GM18499 (cell line): Measurements from ENCODE around the gene AQP11.
A peak's percentile ranks its signal among the peaks of the same experiment; 100 is the strongest.
"Not testable (repeated sequence)": the region's sequence is repeated elsewhere in the genome, so short reads cannot be mapped to it uniquely, and the experiment has no call there.

ENCODE experiments used
- ATAC-seq: cut with Tn5 transposase; IDR thresholded peaks from one replicate; pipeline ENCODE4 v1.9.1; 2021; ENCODE audit warnings: moderate number of reproducible peaks; ENCODE audit not compliant: insufficient read depth, unreplicated experiment

The AQP11 gene

GRCh38 chr11:77590194-77590782 is 535 bp downstream of the AQP11 start:
- no peak for ATAC-seq

DNA sequence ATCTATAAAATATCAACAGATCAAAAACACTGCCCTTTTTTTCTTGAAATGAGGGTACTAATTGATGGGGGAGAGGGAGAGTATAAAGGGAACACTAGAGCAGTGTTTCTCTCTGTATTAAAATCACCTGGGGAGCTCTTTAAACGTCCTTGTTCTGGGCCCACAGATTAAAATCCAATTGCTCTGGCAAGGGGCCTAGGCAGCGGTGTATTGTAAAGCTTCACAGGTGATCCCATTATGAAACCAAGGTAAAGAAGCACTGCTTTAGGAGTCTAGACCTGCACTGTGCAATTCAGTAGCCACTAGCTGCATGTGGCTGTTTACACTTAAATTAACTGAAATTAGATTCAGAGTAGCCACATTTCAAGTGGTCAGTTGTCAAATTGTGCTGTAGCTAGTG is 3.0 kb downstream of the AQP11 start:
- ATAC-seq: no peak

DNA sequence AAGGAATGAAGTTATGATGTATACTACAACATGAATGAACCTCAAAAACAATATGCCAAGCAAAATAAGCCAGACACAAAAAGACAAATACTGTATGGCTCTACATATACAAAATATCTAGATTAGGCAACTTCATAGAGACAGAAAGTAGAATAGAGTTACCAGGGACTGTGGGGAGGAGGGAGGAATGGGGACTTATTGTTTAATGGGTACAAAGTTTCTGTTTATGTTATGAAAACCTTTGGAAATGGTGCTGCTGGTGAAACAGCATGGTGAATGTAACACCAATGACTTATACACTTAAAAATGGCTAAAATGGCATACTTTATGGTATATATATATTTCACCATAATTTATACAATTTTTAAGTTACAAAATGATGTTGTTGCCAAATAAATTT is 4.1 kb downstream of the AQP11 start:
- ATAC-seq: no peak

DNA sequence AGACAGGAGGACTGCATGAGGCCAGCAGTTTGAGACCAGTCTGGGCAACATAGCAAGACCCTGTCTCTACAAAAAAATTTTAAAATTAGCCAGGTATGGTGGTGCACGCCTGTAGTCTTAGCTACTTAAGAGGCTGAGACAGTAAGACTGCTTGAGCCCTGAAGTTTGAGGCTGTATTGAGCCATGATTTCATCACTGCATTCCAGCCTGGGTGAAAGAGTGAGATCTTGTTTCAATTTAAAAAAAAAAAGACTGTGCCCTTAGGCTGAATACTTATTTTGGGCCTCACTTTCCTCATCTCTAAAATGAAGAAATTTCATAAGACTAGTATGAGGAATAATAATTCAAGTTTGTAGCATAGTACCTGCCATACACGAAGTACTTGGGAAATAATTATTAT is 6.9 kb downstream of the AQP11 start:
- ATAC-seq: no peak

DNA sequence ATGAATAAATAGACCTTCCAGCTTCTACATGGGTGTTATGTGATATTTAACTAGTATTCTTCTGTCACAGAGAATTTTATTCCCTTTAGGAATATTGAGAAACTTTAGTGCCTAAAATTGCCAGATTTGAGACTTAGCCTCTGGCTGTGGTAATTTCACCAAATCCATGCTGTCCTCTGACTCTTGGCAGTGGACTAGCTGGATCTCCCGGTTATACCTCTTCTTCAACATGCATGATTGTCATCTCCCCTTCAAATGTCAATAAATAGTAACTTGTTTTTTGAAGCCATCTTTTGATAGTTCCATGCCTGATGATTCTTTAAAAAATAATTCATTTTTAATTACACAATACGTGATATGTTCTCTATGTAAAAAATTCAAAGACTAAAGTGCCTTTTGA is 8.4 kb downstream of the AQP11 start:
- no peak for ATAC-seq

DNA sequence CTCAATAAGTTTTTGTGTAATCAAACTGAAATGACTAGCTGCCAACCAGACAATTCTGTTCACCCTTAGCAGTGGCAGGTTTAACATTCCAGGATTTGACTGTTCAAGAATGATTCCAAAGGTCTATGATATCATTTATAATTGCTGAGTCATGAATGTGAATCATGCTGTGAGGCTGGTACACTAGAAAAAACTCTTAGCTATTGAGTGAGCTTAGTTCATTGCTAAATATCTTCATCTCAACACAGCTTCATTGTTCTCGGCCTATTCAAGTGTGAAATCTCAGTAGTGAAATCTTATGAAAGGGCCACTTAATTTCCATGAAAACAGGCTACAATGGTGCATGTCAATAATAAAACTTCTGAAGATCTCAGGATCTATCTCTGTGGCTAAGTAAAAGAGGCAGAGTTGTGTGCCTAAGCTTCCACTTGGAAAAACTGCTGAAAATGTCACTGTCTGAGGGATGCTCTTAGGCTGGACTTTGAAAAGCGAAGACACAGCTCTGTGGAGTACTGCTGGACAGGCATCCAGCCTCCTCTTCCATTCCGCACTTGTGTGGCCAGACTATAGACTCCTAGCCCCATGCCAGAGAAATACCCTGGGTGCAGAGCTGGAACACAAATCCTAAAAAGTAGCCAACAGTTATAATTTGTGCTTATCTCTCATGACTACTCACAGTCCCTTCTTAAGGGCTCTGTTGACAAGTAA is 12.8 kb downstream of the AQP11 start:
- no peak for ATAC-seq

DNA sequence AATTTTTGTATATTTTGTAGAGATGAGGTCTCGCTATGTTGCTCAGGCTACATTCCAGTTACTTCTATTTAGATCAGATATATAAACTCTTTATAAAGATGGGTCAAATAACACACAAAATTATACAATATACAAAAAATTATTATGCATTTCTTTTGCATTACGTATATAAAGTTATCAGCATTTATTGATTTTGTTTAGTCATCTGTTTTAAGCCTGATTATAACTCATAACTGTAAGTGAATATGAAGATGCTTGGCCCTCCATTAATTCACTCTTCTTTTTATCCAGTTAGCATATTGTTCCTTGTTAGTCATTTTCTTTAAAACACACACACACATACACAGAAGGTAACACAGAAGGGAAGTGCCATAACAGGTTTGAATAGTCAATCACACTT is 14.5 kb downstream of the AQP11 start:
- ATAC-seq: no peak

DNA sequence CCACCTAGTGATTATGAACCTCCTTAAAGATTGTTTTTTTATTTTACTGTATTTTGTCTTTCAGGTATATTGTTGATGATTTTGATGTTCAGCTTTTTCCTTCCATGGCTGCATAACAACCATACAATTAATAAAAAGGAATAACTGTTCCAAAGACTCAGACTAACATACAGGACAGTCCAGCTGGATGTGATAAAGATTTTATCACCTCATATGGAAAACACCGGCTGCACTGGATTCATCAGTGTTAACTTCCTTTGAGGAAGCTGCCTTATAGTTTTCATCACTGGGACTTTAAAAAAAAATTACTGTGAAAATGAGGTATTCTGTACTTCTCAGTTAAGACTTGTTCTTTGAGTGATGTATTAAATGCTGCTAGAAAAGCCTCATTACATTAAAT is 19.5 kb downstream of the AQP11 start:
- ATAC-seq: no peak

DNA sequence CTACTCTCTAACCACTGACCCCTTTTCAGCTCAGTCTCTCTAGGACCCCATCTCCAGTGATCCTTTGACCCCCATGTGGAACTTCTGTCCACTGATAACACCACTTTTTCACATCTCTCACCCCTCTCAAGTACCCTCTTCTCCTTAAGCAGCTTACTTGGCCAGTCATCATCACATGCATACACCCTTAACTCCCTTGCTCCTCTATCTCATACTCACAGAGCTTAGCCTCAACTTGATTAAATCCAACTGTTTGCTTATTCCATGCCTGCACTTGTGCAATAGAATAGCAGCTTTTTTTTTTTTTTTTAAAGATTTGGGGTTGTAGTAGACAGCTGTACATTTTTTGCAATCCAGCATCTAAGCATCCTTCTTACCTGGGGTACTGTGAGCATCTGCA is 22.2 kb downstream of the AQP11 start:
- no peak for ATAC-seq

DNA sequence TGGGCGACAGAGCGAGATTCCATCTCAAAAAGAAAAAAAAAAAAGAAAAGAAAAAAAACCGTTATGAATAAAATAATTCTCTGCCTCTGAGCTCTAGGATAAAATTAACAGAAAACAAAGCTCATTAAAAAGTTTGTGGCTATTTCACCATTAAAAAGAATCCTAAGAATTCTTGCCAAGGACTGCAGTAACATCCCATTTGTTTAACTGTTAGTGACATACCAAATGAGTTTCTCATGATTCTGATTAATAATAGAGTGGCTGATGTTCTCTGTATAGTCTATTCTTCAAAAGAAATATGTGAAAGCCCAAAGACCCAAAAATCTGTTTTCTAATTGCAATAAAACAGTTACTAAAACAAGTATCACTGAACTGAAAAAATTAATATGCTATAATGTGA is 28.1 kb downstream of the AQP11 start:
- no peak for ATAC-seq

DNA sequence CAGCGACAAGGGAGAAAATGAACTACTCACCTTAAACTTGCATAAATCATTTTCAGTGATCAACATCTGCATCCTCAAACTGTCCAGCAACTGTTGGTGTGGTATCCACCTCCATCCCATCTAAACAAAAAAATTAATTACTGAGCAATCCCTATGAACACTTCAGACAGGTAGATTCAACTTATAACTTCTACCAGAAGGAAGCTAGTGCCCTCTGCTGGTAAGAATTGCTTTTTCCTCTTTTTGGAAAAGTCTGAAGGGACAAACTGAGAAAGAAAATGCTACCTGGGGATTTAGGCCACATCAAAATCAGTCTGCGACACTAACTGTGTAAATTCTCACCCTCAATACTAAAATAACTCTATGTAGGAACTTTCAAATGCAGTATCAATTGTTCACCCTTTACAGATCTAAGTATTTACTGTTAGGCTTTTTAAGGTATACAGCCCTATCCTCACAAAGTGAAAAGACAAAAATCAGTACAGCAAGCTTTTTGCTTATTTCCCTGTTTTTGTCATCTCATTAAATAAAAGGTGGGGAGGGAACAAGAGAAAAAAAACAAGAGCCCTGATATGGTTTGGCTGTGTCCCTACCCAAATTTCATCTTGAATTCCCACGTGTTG is 29.9 kb downstream of the AQP11 start:
- ATAC-seq: no peak

GRCh38 chr11:77630157-77630710 is 40.5 kb downstream of the AQP11 start:
- no peak for ATAC-seq

- ATAC-seq: not testable (repeated sequence)
These were observed 44.2 kb downstream of the AQP11 start for GRCh38 chr11:77633926-77634325.

GRCh38 chr11:77636731-77637344 is 47.1 kb downstream of the AQP11 start:
- no peak for ATAC-seq

- ATAC-seq: peak; percentile 88
These were observed 47.8 kb downstream of the AQP11 start, which contains the start of gene CLNS1A for GRCh38 chr11:77637345-77638165. CLNS1A (minus strand) TSS chr11:77637794; CDS start chr11:77637714, 80 bp downstream.

GRCh38 chr11:77642228-77642627 is 52.5 kb downstream of the AQP11 start:
- no peak for ATAC-seq

DNA sequence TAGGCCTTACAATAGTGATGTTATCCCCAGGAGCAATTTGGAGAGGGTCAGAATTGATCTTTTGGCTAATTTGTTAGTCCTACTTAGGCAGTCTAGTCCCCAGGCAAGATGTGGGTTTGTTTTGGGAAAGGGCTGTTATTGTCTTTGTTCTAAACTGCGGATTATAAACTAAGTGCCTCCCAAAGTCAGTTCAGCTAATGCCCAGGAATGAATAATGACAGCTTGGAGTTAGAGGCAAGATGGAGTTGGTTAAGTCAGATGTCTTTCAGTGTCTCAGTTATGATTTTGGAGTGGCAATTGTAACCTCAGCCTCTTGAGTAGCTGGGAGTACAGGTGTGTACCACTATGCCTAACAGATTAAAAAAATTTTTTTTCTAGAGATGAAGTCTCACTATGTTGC is 55.1 kb downstream of the AQP11 start:
- ATAC-seq: no peak

GRCh38 chr11:77647654-77648305 is 58.0 kb downstream of the AQP11 start:
- no peak for ATAC-seq

- no peak for ATAC-seq
These were observed 60.4 kb downstream of the AQP11 start for GRCh38 chr11:77650123-77650522.
